ENCODE data around the gene ASPN. TPM values are rescaled to one million over a fixed set of nuclear protein-coding genes. Genes with fewer than 3 reads are reported as not detected.

The ASPN gene
- total RNA-seq, 3 donors from 2014 or later (not counting 1 experiment from before 2014, with no cell fraction given), result not detected

DNA sequence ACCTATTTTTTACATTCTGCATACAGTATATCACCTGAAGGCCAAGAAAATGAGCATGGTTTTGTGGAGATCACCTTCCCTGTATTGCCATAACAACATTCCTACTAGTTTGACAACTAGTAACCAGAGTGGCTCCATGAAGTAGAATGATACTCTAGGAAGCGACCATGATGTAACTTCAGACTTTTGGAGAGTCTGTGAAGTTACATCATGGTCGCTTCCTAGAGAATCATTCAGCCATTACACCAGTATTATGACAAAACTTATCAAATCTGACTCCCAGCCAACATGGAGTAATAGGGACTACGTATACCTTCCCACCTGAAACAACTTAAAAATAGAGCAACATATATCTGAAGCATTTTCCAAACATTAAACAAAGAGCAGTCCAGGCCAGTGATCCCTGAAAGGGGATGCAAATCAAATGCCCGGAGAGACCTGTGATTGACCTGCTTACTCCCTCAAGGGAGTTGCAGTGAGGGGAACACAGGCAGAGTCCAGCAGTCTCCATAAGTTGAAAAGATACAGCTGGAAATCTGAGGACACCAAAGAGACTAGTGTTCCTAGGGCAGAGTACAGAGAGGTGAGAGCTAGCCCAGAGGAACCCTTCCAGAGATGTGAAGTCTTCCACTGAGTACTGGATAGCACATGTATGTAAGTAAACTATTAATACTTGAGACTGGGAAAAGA, 45.7 kb upstream of the ASPN start:
- Histone ChIP-seq H3K36me3 (ENCODE audit: control insufficient read depth, insufficient read depth, low read length) (no peaks in the 10 kb centered on the region), H3K27me3 (ENCODE audit: control insufficient read depth, insufficient read depth, low read length) (no peaks in the 10 kb centered on the region), H3K4me3 (ENCODE audit: low read length) (no peak overlapping the region), H3K9me3 (ENCODE audit: control insufficient read depth, insufficient read depth, low read length) (no peaks in the 10 kb centered on the region), H3K27ac (ENCODE audit: low read length) (no peak overlapping the region), H3K4me1 (ENCODE audit: control insufficient read depth, insufficient read depth, low read length) (no peaks in the 10 kb centered on the region)
- H3K27ac Mint-ChIP-seq, result no peak overlapping the region
- no peaks in the 10 kb centered on the region for H3K36me3 Mint-ChIP-seq
- ATAC-seq (no peak), DNase-seq (no peak)
- H3K4me3 Mint-ChIP-seq, result no peak overlapping the region
- WGBS (ENCODE audit: insufficient coverage), result 97% methylated on average over 4 of the region's 4 CpGs
- no peaks in the 10 kb centered on the region for H3K27me3 Mint-ChIP-seq (ENCODE audit: low read depth in 2 of 2)
- no peaks in the 10 kb centered on the region for H3K4me1 Mint-ChIP-seq
- TF ChIP-seq, protein P1, sequence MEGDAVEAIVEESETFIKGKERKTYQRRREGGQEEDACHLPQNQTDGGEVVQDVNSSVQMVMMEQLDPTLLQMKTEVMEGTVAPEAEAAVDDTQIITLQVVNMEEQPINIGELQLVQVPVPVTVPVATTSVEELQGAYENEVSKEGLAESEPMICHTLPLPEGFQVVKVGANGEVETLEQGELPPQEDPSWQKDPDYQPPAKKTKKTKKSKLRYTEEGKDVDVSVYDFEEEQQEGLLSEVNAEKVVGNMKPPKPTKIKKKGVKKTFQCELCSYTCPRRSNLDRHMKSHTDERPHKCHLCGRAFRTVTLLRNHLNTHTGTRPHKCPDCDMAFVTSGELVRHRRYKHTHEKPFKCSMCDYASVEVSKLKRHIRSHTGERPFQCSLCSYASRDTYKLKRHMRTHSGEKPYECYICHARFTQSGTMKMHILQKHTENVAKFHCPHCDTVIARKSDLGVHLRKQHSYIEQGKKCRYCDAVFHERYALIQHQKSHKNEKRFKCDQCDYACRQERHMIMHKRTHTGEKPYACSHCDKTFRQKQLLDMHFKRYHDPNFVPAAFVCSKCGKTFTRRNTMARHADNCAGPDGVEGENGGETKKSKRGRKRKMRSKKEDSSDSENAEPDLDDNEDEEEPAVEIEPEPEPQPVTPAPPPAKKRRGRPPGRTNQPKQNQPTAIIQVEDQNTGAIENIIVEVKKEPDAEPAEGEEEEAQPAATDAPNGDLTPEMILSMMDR (IDR thresholded peaks at IDR 0.05), result no peak
- intact Hi-C loops (cut with micrococcal nuclease), result no loop called here
- H3K9me3 Mint-ChIP-seq, result no peaks in the 10 kb centered on the region

DNA sequence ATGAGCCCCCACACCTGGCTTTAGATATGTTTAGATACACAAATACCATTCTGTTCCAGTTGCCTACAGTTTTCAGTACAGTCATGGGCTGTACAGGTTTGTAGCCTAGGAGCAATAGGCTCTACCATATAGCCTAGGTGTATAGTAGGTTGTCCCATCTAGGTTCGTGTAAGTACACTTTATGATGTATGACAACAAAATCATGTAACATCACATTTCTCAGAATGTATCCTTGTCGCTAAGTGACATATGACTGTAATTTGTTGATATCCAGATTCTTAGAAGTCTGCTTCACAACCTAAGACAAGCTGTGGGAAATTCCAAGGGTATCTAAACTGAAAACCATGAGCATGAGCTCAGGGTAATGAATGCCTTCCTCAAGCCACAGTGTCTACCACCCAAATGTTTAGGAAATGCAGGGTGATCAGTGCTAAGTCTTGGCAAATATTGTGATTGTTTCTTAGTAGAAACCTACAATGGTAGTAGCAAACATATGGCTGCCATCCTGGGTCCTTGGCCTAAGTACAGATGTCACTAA, 45.1 kb upstream of the ASPN start:
- no peaks in the 10 kb centered on the region for H3K27me3 ChIP-seq (ENCODE audit: control insufficient read depth, insufficient read depth, low read length)
- Mint-ChIP-seq H3K9me3 (no peaks in the 10 kb centered on the region), H3K4me3 (no peak overlapping the region), H3K27ac (no peak overlapping the region), H3K36me3 (no peaks in the 10 kb centered on the region), H3K27me3 (ENCODE audit: low read depth in 2 of 2) (no peaks in the 10 kb centered on the region), H3K4me1 (no peaks in the 10 kb centered on the region)
- H3K9me3 ChIP-seq (ENCODE audit: control insufficient read depth, insufficient read depth, low read length), result no peaks in the 10 kb centered on the region
- H3K36me3 ChIP-seq (ENCODE audit: control insufficient read depth, insufficient read depth, low read length), result no peaks in the 10 kb centered on the region
- DNase-seq (no peak), ATAC-seq (no peak)
- intact Hi-C loops (cut with micrococcal nuclease), result no loop called here
- TF ChIP-seq, protein P1 (IDR thresholded peaks at IDR 0.05), result no peak
- H3K4me3 ChIP-seq (ENCODE audit: low read length), result no peak overlapping the region
- WGBS (ENCODE audit: insufficient coverage), result 67% methylated on average over 1 of the region's 2 CpGs
- H3K27ac ChIP-seq (ENCODE audit: low read length), result no peak overlapping the region
- no peaks in the 10 kb centered on the region for H3K4me1 ChIP-seq (ENCODE audit: control insufficient read depth, insufficient read depth, low read length)

DNA sequence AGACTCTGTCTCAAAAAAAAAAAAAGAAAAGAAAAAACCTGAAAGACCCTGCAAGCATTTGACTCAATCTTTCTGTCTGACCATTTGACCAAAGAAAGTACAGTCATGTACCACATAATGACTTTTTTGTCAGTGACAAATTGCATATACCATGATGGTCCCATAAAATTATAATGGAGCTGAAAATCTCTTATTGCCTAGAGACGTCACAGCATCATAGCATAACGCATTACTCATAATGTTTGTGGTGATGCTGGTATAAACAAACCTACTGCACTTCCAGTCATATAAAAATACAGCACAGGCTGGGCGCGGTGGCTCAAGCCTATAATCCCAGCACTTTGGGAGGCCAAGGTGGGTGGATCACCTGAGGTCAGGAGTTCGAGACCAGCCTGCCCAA, 43.0 kb upstream of the ASPN start:
- Histone ChIP-seq H3K9me3 (ENCODE audit: control insufficient read depth, insufficient read depth, low read length) (no peaks in the 10 kb centered on the region), H3K4me3 (ENCODE audit: low read length) (no peak overlapping the region), H3K27ac (ENCODE audit: low read length) (no peak overlapping the region), H3K4me1 (ENCODE audit: control insufficient read depth, insufficient read depth, low read length) (no peaks in the 10 kb centered on the region), H3K27me3 (ENCODE audit: control insufficient read depth, insufficient read depth, low read length) (no peaks in the 10 kb centered on the region), H3K36me3 (ENCODE audit: control insufficient read depth, insufficient read depth, low read length) (no peaks in the 10 kb centered on the region)
- ATAC-seq, result no peak
- intact Hi-C loops (cut with micrococcal nuclease), result no loop called here
- Mint-ChIP-seq H3K4me1 (no peaks in the 10 kb centered on the region), H3K4me3 (no peak overlapping the region), H3K27ac (no peak overlapping the region), H3K27me3 (ENCODE audit: low read depth in 2 of 2) (no peaks in the 10 kb centered on the region), H3K9me3 (no peaks in the 10 kb centered on the region), H3K36me3 (no peaks in the 10 kb centered on the region)
- TF ChIP-seq, protein P1 (IDR thresholded peaks at IDR 0.05), result no peak
- WGBS (ENCODE audit: insufficient coverage), result 100% methylated on average over 2 of the region's 5 CpGs
- DNase-seq, result no peak

DNA sequence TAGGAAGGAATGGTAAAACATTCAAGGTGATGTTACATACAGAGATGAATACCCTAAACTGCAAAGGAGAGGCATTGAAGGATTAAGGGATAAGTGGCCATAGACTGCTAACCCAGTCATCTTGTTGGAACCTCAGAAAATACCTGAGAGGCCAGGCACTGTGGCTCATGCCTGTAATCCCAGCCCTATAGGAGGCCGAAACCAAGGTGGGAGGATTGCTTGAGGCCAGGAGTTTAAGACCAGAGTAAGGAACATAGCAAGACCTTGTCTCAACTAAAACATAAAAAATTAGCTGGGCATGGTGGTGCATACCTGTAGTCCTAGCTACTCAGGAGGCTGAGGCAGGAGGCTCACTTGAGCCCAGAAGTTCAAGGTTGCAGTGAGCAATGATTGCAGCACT, 42.6 kb upstream of the ASPN start:
- Histone ChIP-seq H3K27ac (ENCODE audit: low read length) (no peak overlapping the region), H3K4me1 (ENCODE audit: control insufficient read depth, insufficient read depth, low read length) (no peaks in the 10 kb centered on the region), H3K4me3 (ENCODE audit: low read length) (no peak overlapping the region), H3K36me3 (ENCODE audit: control insufficient read depth, insufficient read depth, low read length) (no peaks in the 10 kb centered on the region), H3K27me3 (ENCODE audit: control insufficient read depth, insufficient read depth, low read length) (no peaks in the 10 kb centered on the region), H3K9me3 (ENCODE audit: control insufficient read depth, insufficient read depth, low read length) (no peaks in the 10 kb centered on the region)
- Mint-ChIP-seq H3K4me1 (no peaks in the 10 kb centered on the region), H3K4me3 (no peak overlapping the region), H3K36me3 (no peaks in the 10 kb centered on the region), H3K9me3 (no peaks in the 10 kb centered on the region), H3K27ac (no peak overlapping the region), H3K27me3 (ENCODE audit: low read depth in 2 of 2) (no peaks in the 10 kb centered on the region)
- intact Hi-C loops (cut with micrococcal nuclease), result no loop called here
- ATAC-seq (no peak), DNase-seq (no peak)
- 100% methylated on average over 1 of the region's 1 CpG for WGBS (ENCODE audit: insufficient coverage)
- TF ChIP-seq, protein P1 (IDR thresholded peaks at IDR 0.05), result no peak

All from natural killer cell (primary cell).